ENCODE results near the gene CRYAA. TPM values are rescaled to one million over a fixed set of nuclear protein-coding genes. Genes with fewer than 3 reads are reported as not detected.
"Not testable (repeated sequence)": the region's sequence is repeated elsewhere in the genome, so short reads cannot be mapped to it uniquely, and the experiment has no call there.

Gene CRYAA
- total RNA-seq, result not detected in 2 replicates
- polyA plus RNA-seq (2012), result not detected

GRCh38 chr21:43168708-43169107 is at the start of gene CRYAA:
TSS of gene CRYAA (plus strand) at chr21:43169008. CDS start at chr21:43169100, 92 bp downstream.
- not testable (repeated sequence) for DNase-seq (ENCODE audit: low read depth)

GRCh38 chr21:43130094-43130493 is 38.7 kb upstream of the CRYAA start:
- DNase-seq (ENCODE audit: low read depth), result not testable (repeated sequence)

GRCh38 chr21:43134520-43134919 is 34.3 kb upstream of the CRYAA start:
- DNase-seq (ENCODE audit: low read depth), result not testable (repeated sequence)

GRCh38 chr21:43138944-43139343 is 29.9 kb upstream of the CRYAA start:
- DNase-seq (ENCODE audit: low read depth), result not testable (repeated sequence)

GRCh38 chr21:43141407-43141806 is 27.4 kb upstream of the CRYAA start:
- DNase-seq (ENCODE audit: low read depth), result not testable (repeated sequence)

GRCh38 chr21:43146637-43147036 is 22.2 kb upstream of the CRYAA start:
- DNase-seq (ENCODE audit: low read depth), result not testable (repeated sequence)

GRCh38 chr21:43147999-43148398 is 20.8 kb upstream of the CRYAA start:
- not testable (repeated sequence) for DNase-seq (ENCODE audit: low read depth)

- DNase-seq (ENCODE audit: low read depth), result not testable (repeated sequence)
Measured at GRCh38 chr21:43149344-43149743, 19.5 kb upstream of the CRYAA start.

- not testable (repeated sequence) for DNase-seq (ENCODE audit: low read depth)
Measured at GRCh38 chr21:43153601-43154000, 15.2 kb upstream of the CRYAA start.

GRCh38 chr21:43159279-43160175 is 9.3 kb upstream of the CRYAA start:
- not testable (repeated sequence) for DNase-seq (ENCODE audit: low read depth)

- not testable (repeated sequence) for DNase-seq (ENCODE audit: low read depth)
Measured at GRCh38 chr21:43161826-43162707, 6.7 kb upstream of the CRYAA start.

- DNase-seq (ENCODE audit: low read depth), result not testable (repeated sequence)
Measured at GRCh38 chr21:43162708-43163205, 6.1 kb upstream of the CRYAA start.

- not testable (repeated sequence) for DNase-seq (ENCODE audit: low read depth)
Measured at GRCh38 chr21:43164823-43165222, 4.0 kb upstream of the CRYAA start.

GRCh38 chr21:43165734-43166133 is 3.1 kb upstream of the CRYAA start:
- DNase-seq (ENCODE audit: low read depth), result not testable (repeated sequence)

GRCh38 chr21:43169230-43169886 is 550 bp downstream of the CRYAA start:
- not testable (repeated sequence) for DNase-seq (ENCODE audit: low read depth)

- not testable (repeated sequence) for DNase-seq (ENCODE audit: low read depth)
Measured at GRCh38 chr21:43169891-43170290, 1.1 kb downstream of the CRYAA start.

- DNase-seq (ENCODE audit: low read depth), result not testable (repeated sequence)
Measured at GRCh38 chr21:43172812-43173211, 4.0 kb downstream of the CRYAA start.

- not testable (repeated sequence) for DNase-seq (ENCODE audit: low read depth)
Measured at GRCh38 chr21:43173438-43173837, 4.6 kb downstream of the CRYAA start.

- DNase-seq (ENCODE audit: low read depth), result not testable (repeated sequence)
Measured at GRCh38 chr21:43173930-43174329, 5.1 kb downstream of the CRYAA start.

- not testable (repeated sequence) for DNase-seq (ENCODE audit: low read depth)
Measured at GRCh38 chr21:43174998-43175397, 6.2 kb downstream of the CRYAA start.

- DNase-seq (ENCODE audit: low read depth), result not testable (repeated sequence)
Measured at GRCh38 chr21:43176621-43177020, 7.8 kb downstream of the CRYAA start.

Measured in myocyte (in vitro differentiated cells).